Measurements from ENCODE around the gene NABP1.

The NABP1 gene

GRCh38 chr2:191678437-191679100, 633 bp downstream of the NABP1 start:
- peaks cover 0 to 2% of the 10 kb centered on the region in 2 donors for H3K4me1 ChIP-seq (ENCODE audit: control insufficient read depth in 2 of 2, insufficient read depth in 1 of 2, low read depth in 1 of 2, low read length in 2 of 2)
- H3K4me2 ChIP-seq (ENCODE audit: insufficient read depth, low read length, poor library complexity, severe bottlenecking), result peak overlapping the region; percentile 93
- no peak overlapping the region for H2BK15ac ChIP-seq (ENCODE audit: low read length)
- no peak overlapping the region for H3K14ac ChIP-seq (ENCODE audit: low read length)
- peak overlapping the region; percentile 81 to 86 for H3K4me3 ChIP-seq (ENCODE audit: low read length in 2 of 2)
- no peak for DNase-seq (ENCODE audit: low spot score)
- H2AFZ ChIP-seq (ENCODE audit: low read length), result peak overlapping the region; percentile 93
- H4K8ac ChIP-seq (ENCODE audit: low read depth, low read length), result no peak overlapping the region
- H2AK5ac ChIP-seq (ENCODE audit: low read depth, low read length), result no peak overlapping the region
- H3K27me3 ChIP-seq (ENCODE audit: control insufficient read depth in 3 of 3, insufficient read depth in 3 of 3, low read depth in 1 of 3, low read length in 3 of 3), result peaks cover 0 to 4% (median 2%) of the 10 kb centered on the region in 3 experiments
- no peak overlapping the region for H2BK120ac ChIP-seq (ENCODE audit: low read depth, low read length)
- H3K4ac ChIP-seq (ENCODE audit: low read length), result no peak overlapping the region
- H4K91ac ChIP-seq (ENCODE audit: low read depth, low read length, poor library complexity), result no peak overlapping the region
- no peak overlapping the region for H3K23ac ChIP-seq (ENCODE audit: low read depth, low read length, poor library complexity)
- H3K18ac ChIP-seq (ENCODE audit: low read length), result peak overlapping the region; percentile 64
- H3K9me3 ChIP-seq (replicated peaks in 1 of 2; ENCODE audit: control insufficient read depth in 2 of 2, insufficient read depth in 1 of 2, low read depth in 1 of 2, low read length in 2 of 2), result no peaks in the 10 kb centered on the region
- H2BK12ac ChIP-seq (ENCODE audit: low read length), result no peak overlapping the region
- H3K9ac ChIP-seq (ENCODE audit: low read depth, low read length, poor library complexity), result no peak overlapping the region
- no CpG with 5 or more reads among the region's 40 CpGs for WGBS, 2 donors (ENCODE audit: extremely low coverage in 2 of 2, insufficient read length in 2 of 2, insufficient replicate concordance in 1 of 2)
- no peak overlapping the region for H3K27ac ChIP-seq (replicated peaks; ENCODE audit: low read length)
- H2BK5ac ChIP-seq (ENCODE audit: low read length), result no peak overlapping the region
- no peaks in the 10 kb centered on the region for H3K36me3 ChIP-seq (replicated peaks in 1 of 2; ENCODE audit: control insufficient read depth in 2 of 2, insufficient read depth in 2 of 2, low read length in 2 of 2)
- H3K79me1 ChIP-seq (ENCODE audit: low read depth, low read length), result no peaks in the 10 kb centered on the region

GRCh38 chr2:191679818-191680600, 2.1 kb downstream of the NABP1 start:
- Histone ChIP-seq H2BK120ac (ENCODE audit: low read depth, low read length) (no peak overlapping the region), H3K23ac (ENCODE audit: low read depth, low read length, poor library complexity) (no peak overlapping the region), H4K8ac (ENCODE audit: low read depth, low read length) (no peak overlapping the region), H3K14ac (ENCODE audit: low read length) (no peak overlapping the region), H3K9me3 (replicated peaks in 1 of 2; ENCODE audit: control insufficient read depth in 2 of 2, insufficient read depth in 1 of 2, low read depth in 1 of 2, low read length in 2 of 2) (no peaks in the 10 kb centered on the region), H3K4me2 (ENCODE audit: insufficient read depth, low read length, poor library complexity, severe bottlenecking) (no peak overlapping the region), H2BK15ac (ENCODE audit: low read length) (no peak overlapping the region), H3K36me3 (replicated peaks in 1 of 2; ENCODE audit: control insufficient read depth in 2 of 2, insufficient read depth in 2 of 2, low read length in 2 of 2) (no peaks in the 10 kb centered on the region), H2AK5ac (ENCODE audit: low read depth, low read length) (no peak overlapping the region), H3K79me1 (ENCODE audit: low read depth, low read length) (no peaks in the 10 kb centered on the region), H4K91ac (ENCODE audit: low read depth, low read length, poor library complexity) (no peak overlapping the region), H3K18ac (ENCODE audit: low read length) (no peak overlapping the region), H2BK12ac (ENCODE audit: low read length) (no peak overlapping the region), H3K27me3 (ENCODE audit: control insufficient read depth in 3 of 3, insufficient read depth in 3 of 3, low read depth in 1 of 3, low read length in 3 of 3) (peaks cover 0 to 4% (median 2%) of the 10 kb centered on the region in 3 experiments), H3K9ac (ENCODE audit: low read depth, low read length, poor library complexity) (no peak overlapping the region), H3K27ac (replicated peaks; ENCODE audit: low read length) (no peak overlapping the region), H3K4ac (ENCODE audit: low read length) (no peak overlapping the region), H2BK5ac (ENCODE audit: low read length) (no peak overlapping the region), H3K4me3 (ENCODE audit: low read length in 2 of 2) (no peak overlapping the region), H2AFZ (ENCODE audit: low read length) (no peak overlapping the region), H3K4me1 (ENCODE audit: control insufficient read depth in 2 of 2, insufficient read depth in 1 of 2, low read depth in 1 of 2, low read length in 2 of 2) (peaks cover 0 to 2% of the 10 kb centered on the region in 2 donors)
- DNase-seq (ENCODE audit: low spot score), result no peak
- WGBS, 2 donors (ENCODE audit: extremely low coverage in 2 of 2, insufficient read length in 2 of 2, insufficient replicate concordance in 1 of 2), result no CpG with 5 or more reads among the region's 4 CpGs

GRCh38 chr2:191680639-191681038, 2.7 kb downstream of the NABP1 start:
- peaks cover 0 to 4% (median 2%) of the 10 kb centered on the region in 3 experiments for H3K27me3 ChIP-seq (ENCODE audit: control insufficient read depth in 3 of 3, insufficient read depth in 3 of 3, low read depth in 1 of 3, low read length in 3 of 3)
- no peak overlapping the region for H2BK15ac ChIP-seq (ENCODE audit: low read length)
- H2AFZ ChIP-seq (ENCODE audit: low read length), result no peak overlapping the region
- H2BK5ac ChIP-seq (ENCODE audit: low read length), result no peak overlapping the region
- no peak overlapping the region for H3K4me3 ChIP-seq (ENCODE audit: low read length in 2 of 2)
- H3K36me3 ChIP-seq (replicated peaks in 1 of 2; ENCODE audit: control insufficient read depth in 2 of 2, insufficient read depth in 2 of 2, low read length in 2 of 2), result no peaks in the 10 kb centered on the region
- no peak overlapping the region for H3K14ac ChIP-seq (ENCODE audit: low read length)
- H3K9ac ChIP-seq (ENCODE audit: low read depth, low read length, poor library complexity), result no peak overlapping the region
- H3K18ac ChIP-seq (ENCODE audit: low read length), result no peak overlapping the region
- no peak overlapping the region for H2BK120ac ChIP-seq (ENCODE audit: low read depth, low read length)
- no peaks in the 10 kb centered on the region for H3K79me1 ChIP-seq (ENCODE audit: low read depth, low read length)
- no peak overlapping the region for H3K23ac ChIP-seq (ENCODE audit: low read depth, low read length, poor library complexity)
- WGBS, 2 donors (ENCODE audit: extremely low coverage in 2 of 2, insufficient read length in 2 of 2, insufficient replicate concordance in 1 of 2), result no CpG with 5 or more reads among the region's 1 CpG
- no peak overlapping the region for H2BK12ac ChIP-seq (ENCODE audit: low read length)
- no peak overlapping the region for H3K27ac ChIP-seq (replicated peaks; ENCODE audit: low read length)
- H4K8ac ChIP-seq (ENCODE audit: low read depth, low read length), result no peak overlapping the region
- no peak overlapping the region for H3K4ac ChIP-seq (ENCODE audit: low read length)
- H4K91ac ChIP-seq (ENCODE audit: low read depth, low read length, poor library complexity), result no peak overlapping the region
- no peaks in the 10 kb centered on the region for H3K9me3 ChIP-seq (replicated peaks in 1 of 2; ENCODE audit: control insufficient read depth in 2 of 2, insufficient read depth in 1 of 2, low read depth in 1 of 2, low read length in 2 of 2)
- no peak overlapping the region for H3K4me2 ChIP-seq (ENCODE audit: insufficient read depth, low read length, poor library complexity, severe bottlenecking)
- DNase-seq (ENCODE audit: low spot score), result no peak
- H2AK5ac ChIP-seq (ENCODE audit: low read depth, low read length), result no peak overlapping the region
- peaks cover 0 to 2% of the 10 kb centered on the region in 2 donors for H3K4me1 ChIP-seq (ENCODE audit: control insufficient read depth in 2 of 2, insufficient read depth in 1 of 2, low read depth in 1 of 2, low read length in 2 of 2)

GRCh38 chr2:191682126-191682525, 4.2 kb downstream of the NABP1 start:
- Histone ChIP-seq H2BK15ac (ENCODE audit: low read length) (no peak overlapping the region), H3K79me1 (ENCODE audit: low read depth, low read length) (no peaks in the 10 kb centered on the region), H3K27ac (replicated peaks; ENCODE audit: low read length) (no peak overlapping the region), H4K8ac (ENCODE audit: low read depth, low read length) (no peak overlapping the region), H3K4ac (ENCODE audit: low read length) (no peak overlapping the region), H4K91ac (ENCODE audit: low read depth, low read length, poor library complexity) (no peak overlapping the region), H3K27me3 (ENCODE audit: control insufficient read depth in 3 of 3, insufficient read depth in 3 of 3, low read depth in 1 of 3, low read length in 3 of 3) (peaks cover 0 to 4% (median 2%) of the 10 kb centered on the region in 3 experiments), H2BK5ac (ENCODE audit: low read length) (no peak overlapping the region), H3K4me2 (ENCODE audit: insufficient read depth, low read length, poor library complexity, severe bottlenecking) (no peak overlapping the region), H3K9me3 (replicated peaks in 1 of 2; ENCODE audit: control insufficient read depth in 2 of 2, insufficient read depth in 1 of 2, low read depth in 1 of 2, low read length in 2 of 2) (no peaks in the 10 kb centered on the region), H3K14ac (ENCODE audit: low read length) (no peak overlapping the region), H2AK5ac (ENCODE audit: low read depth, low read length) (no peak overlapping the region), H3K18ac (ENCODE audit: low read length) (no peak overlapping the region), H3K4me3 (ENCODE audit: low read length in 2 of 2) (no peak overlapping the region), H2BK120ac (ENCODE audit: low read depth, low read length) (no peak overlapping the region), H2BK12ac (ENCODE audit: low read length) (no peak overlapping the region), H3K4me1 (ENCODE audit: control insufficient read depth in 2 of 2, insufficient read depth in 1 of 2, low read depth in 1 of 2, low read length in 2 of 2) (peaks cover 0 to 2% of the 10 kb centered on the region in 2 donors), H2AFZ (ENCODE audit: low read length) (no peak overlapping the region), H3K23ac (ENCODE audit: low read depth, low read length, poor library complexity) (no peak overlapping the region), H3K36me3 (replicated peaks in 1 of 2; ENCODE audit: control insufficient read depth in 2 of 2, insufficient read depth in 2 of 2, low read length in 2 of 2) (no peaks in the 10 kb centered on the region), H3K9ac (ENCODE audit: low read depth, low read length, poor library complexity) (peak overlapping the region; percentile 44)
- WGBS, 2 donors (ENCODE audit: extremely low coverage in 2 of 2, insufficient read length in 2 of 2, insufficient replicate concordance in 1 of 2), result no CpG with 5 or more reads among the region's 6 CpGs
- DNase-seq (ENCODE audit: low spot score), result no peak

All from neuronal stem cell (in vitro differentiated cells).